Colon (tissue), 2 donors: ENCODE data around the gene S1PR4.
"Not testable (repeated sequence)": the region's sequence is repeated elsewhere in the genome, so short reads cannot be mapped to it uniquely, and the experiment has no call there.

ENCODE experiments used
- FAIRE-seq: peaks from 2 replicates; lab custom pipeline; 2012; peaks lifted over from hg19 to GRCh38; lab: Jason Lieb, UNC
- donor health status: control.
- donor health status: control.

Gene S1PR4

GRCh38 chr19:3196064-3196932 lies 17.7 kb downstream of the S1PR4 start:
- no peak for FAIRE-seq

- FAIRE-seq, result no peak
Measured at GRCh38 chr19:3196933-3197205, 18.3 kb downstream of the S1PR4 start.

- FAIRE-seq, result no peak
Measured at GRCh38 chr19:3198901-3199700, 20.5 kb downstream of the S1PR4 start.

- FAIRE-seq, result no peak
Measured at GRCh38 chr19:3201072-3201700, 22.6 kb downstream of the S1PR4 start.

- FAIRE-seq, result no peak
Measured at GRCh38 chr19:3201911-3202310, 23.3 kb downstream of the S1PR4 start.

- no peak for FAIRE-seq
Measured at GRCh38 chr19:3202346-3202745, 23.8 kb downstream of the S1PR4 start.

- FAIRE-seq, result not testable (repeated sequence)
Measured at GRCh38 chr19:3202895-3203294, 24.3 kb downstream of the S1PR4 start.

GRCh38 chr19:3203805-3204645 lies 25.5 kb downstream of the S1PR4 start:
- FAIRE-seq, result no peak

GRCh38 chr19:3204646-3205275 lies 26.2 kb downstream of the S1PR4 start:
- no peak for FAIRE-seq

GRCh38 chr19:3206216-3206953 lies 27.8 kb downstream of the S1PR4 start:
- FAIRE-seq, result no peak

GRCh38 chr19:3207461-3208242 lies 29.1 kb downstream of the S1PR4 start:
- no peak for FAIRE-seq

- FAIRE-seq, result no peak
Measured at GRCh38 chr19:3208317-3209207, 30.0 kb downstream of the S1PR4 start.

GRCh38 chr19:3210347-3211017 lies 31.9 kb downstream of the S1PR4 start:
- FAIRE-seq, result no peak

GRCh38 chr19:3211191-3211590 lies 32.6 kb downstream of the S1PR4 start:
- no peak for FAIRE-seq

- FAIRE-seq, result no peak
Measured at GRCh38 chr19:3213159-3213558, 34.6 kb downstream of the S1PR4 start.

- FAIRE-seq, result no peak
Measured at GRCh38 chr19:3216874-3217273, 38.3 kb downstream of the S1PR4 start.

- no peak for FAIRE-seq
Measured at GRCh38 chr19:3220576-3220975, 42.0 kb downstream of the S1PR4 start.

- not testable (repeated sequence) for FAIRE-seq
Measured at GRCh38 chr19:3221576-3221975, 43.0 kb downstream of the S1PR4 start.
